GM23248 (cell line): ENCODE results near the gene EXOSC10. TPM values are rescaled to one million over a fixed set of nuclear protein-coding genes. Genes with fewer than 3 reads are reported as not detected.
"Not testable (repeated sequence)": the region's sequence is repeated elsewhere in the genome, so short reads cannot be mapped to it uniquely, and the experiment has no call there.

ENCODE experiments used
- DNase-seq: peaks from one replicate; pipeline ENCODE4 v3.0.0-alpha.2; 2015
- H2AFZ ChIP-seq: fragments of 200-600 bp; sonication (generic); 2 replicates; pipeline ENCODE4 v1.6.1; 2016; ENCODE audit warnings: antibody characterized with exemption
- H3F3A ChIP-seq: fragments of 200-600 bp; sonication (generic); 2 replicates; pipeline ENCODE4 v1.6.1; 2016; ENCODE audit warnings: mild to moderate bottlenecking, antibody characterized with exemption, mixed run types; ENCODE audit not compliant: insufficient read depth
- H3K27ac ChIP-seq: fragments of 200-600 bp; sonication (generic); 2 replicates; pipeline ENCODE4 v1.5.1; 2016; ENCODE audit warnings: mild to moderate bottlenecking
- H3K27me3 ChIP-seq: fragments of 200-600 bp; sonication (generic); replicated peaks from 2 replicates; pipeline ENCODE4 v1.6.1; 2016; ENCODE audit warnings: mild to moderate bottlenecking; ENCODE audit not compliant: insufficient read depth
- H3K36me3 ChIP-seq: fragments of 200-600 bp; sonication (generic); 2 replicates; pipeline ENCODE4 v1.6.1; 2016; ENCODE audit warnings: low read depth, mild to moderate bottlenecking
- H3K4me1 ChIP-seq: fragments of 200-600 bp; sonication (generic); 2 replicates; pipeline ENCODE4 v1.6.1; 2016; ENCODE audit warnings: mild to moderate bottlenecking; ENCODE audit not compliant: insufficient read depth
- H3K4me2 ChIP-seq: fragments of 200-600 bp; sonication (generic); one replicate; pipeline ENCODE4 v1.6.1; 2016; ENCODE audit warnings: mild to moderate bottlenecking; ENCODE audit not compliant: unreplicated experiment
- H3K4me3 ChIP-seq: fragments of 200-600 bp; sonication (generic); 2 replicates; pipeline ENCODE4 v1.5.1; 2016; ENCODE audit warnings: mild to moderate bottlenecking
- H3K79me2 ChIP-seq: fragments of 200-600 bp; sonication (generic); 2 replicates; pipeline ENCODE4 v1.6.1; 2016; ENCODE audit warnings: mild to moderate bottlenecking; ENCODE audit not compliant: insufficient read depth
- H3K9ac ChIP-seq: fragments of 200-600 bp; sonication (generic); 2 replicates; pipeline ENCODE4 v1.6.1; 2016; ENCODE audit warnings: mild to moderate bottlenecking
- H3K9me2 ChIP-seq: fragments of 200-600 bp; sonication (generic); 2 replicates; pipeline ENCODE4 v1.6.1; 2016; ENCODE audit warnings: mixed run types, mild to moderate bottlenecking, moderate library complexity; ENCODE audit not compliant: insufficient read depth
- H3K9me3 ChIP-seq: fragments of 200-600 bp; sonication (generic); one replicate; pipeline ENCODE4 v1.6.1; 2017; ENCODE audit warnings: low read depth
- H4K20me1 ChIP-seq: fragments of 200-600 bp; sonication (generic); 2 replicates; pipeline ENCODE4 v1.6.0; 2016; ENCODE audit not compliant: insufficient read depth
- EZH2 ChIP-seq: fragments of 200-600 bp; sonication (generic); IDR thresholded peaks from 2 replicates; pipeline ENCODE4 v1.6.1; 2018; ENCODE audit warnings: antibody characterized with exemption, mild to moderate bottlenecking; ENCODE audit not compliant: insufficient read depth, poor library complexity, severe bottlenecking
- EZH2phosphoT487 ChIP-seq: fragments of 200-600 bp; sonication (generic); IDR thresholded peaks from 2 replicates; pipeline ENCODE4 v1.6.1; 2018; ENCODE audit warnings: antibody characterized with exemption, moderate library complexity, mild to moderate bottlenecking, low read depth; ENCODE audit not compliant: insufficient read depth
- WGBS, 2 experiments: methylation state at CpG; one replicate each; pipeline ENCODE4 v1.1.6; 2015 to 2017; ENCODE audit warnings: low lambda C conversion rate in 2 of 2, low coverage in 1 of 2; ENCODE audit errors: missing lambda C conversion rate in 2 of 2; 5-methylcytosine and 5-hydroxymethylcytosine counted together
- in situ Hi-C: fragments of 300-500 bp; cut with MboI; formaldehyde crosslinking; loops from 2 replicates; pipeline ENCODE4 v1.15.0; 2020
- polyA plus RNA-seq: library from polyadenylated mRNA; unstranded; fragments of >200 nt; fragmentation: Nextera tagmentation; extraction: Ambion mirVana; gene quantifications from 2 replicates; pipeline ENCODE4 v1.2.1, GENCODE V29; 2016
- total RNA-seq: library from RNA; depleted of rRNA; stranded (reverse); fragments of >200 nt; shearing (Covaris generic); gene quantifications from 2 replicates; pipeline ENCODE4 v1.2.3, GENCODE V29; 2014

Gene EXOSC10
- total and polyA plus RNA-seq, 2 experiments from 2014 or later: 45.4 to 51.2 TPM

GRCh38 chr1:11067716-11068599, 31.7 kb downstream of the EXOSC10 start:
- Histone ChIP-seq H3K9me3 (no peaks in the 10 kb centered on the region), H2AFZ (no peak overlapping the region), H3K27me3 (no peaks in the 10 kb centered on the region), H3K4me3 (no peak overlapping the region), H3K9ac (no peak overlapping the region), H3K27ac (no peak overlapping the region), H3K36me3 (peaks cover 30% of the 10 kb centered on the region), H3K4me1 (peaks cover 4% of the 10 kb centered on the region; the same call in 1 of the 2 replicates), H3K79me2 (no peaks in the 10 kb centered on the region), H3K4me2 (no peak overlapping the region), H3F3A (peaks cover 19% of the 10 kb centered on the region), H4K20me1 (no peaks in the 10 kb centered on the region), H3K9me2 (no peaks in the 10 kb centered on the region)
- WGBS, 2 experiments: 91 to 94% methylated on average over 18 of the region's 18 CpGs
- in situ Hi-C loops: no loop called here
- DNase-seq: no peak
- no peak for TF ChIP-seq EZH2
- TF ChIP-seq EZH2phosphoT487: no peak

- Histone ChIP-seq H3K36me3 (peaks cover 30% of the 10 kb centered on the region), H3K27ac (no peak overlapping the region), H3K4me3 (no peak overlapping the region), H3K79me2 (peaks cover 16% of the 10 kb centered on the region), H3K27me3 (no peaks in the 10 kb centered on the region), H3F3A (peaks cover 22% of the 10 kb centered on the region), H3K4me2 (no peak overlapping the region), H3K9ac (no peak overlapping the region), H3K9me2 (no peaks in the 10 kb centered on the region), H3K9me3 (no peaks in the 10 kb centered on the region), H3K4me1 (peaks cover 12% of the 10 kb centered on the region), H2AFZ (no peak overlapping the region), H4K20me1 (no peaks in the 10 kb centered on the region)
- in situ Hi-C loops: no loop called here
- no peak for DNase-seq
- WGBS, 2 experiments: 97 to 100% methylated on average over 1 of the region's 1 CpG
- TF ChIP-seq EZH2 (no peak), EZH2phosphoT487 (no peak)
Observed at GRCh38 chr1:11065796-11066195, 33.9 kb downstream of the EXOSC10 start.

- in situ Hi-C loops: no loop called here
- Histone ChIP-seq H3K9ac (no peak overlapping the region), H3K27me3 (no peaks in the 10 kb centered on the region), H3K36me3 (peaks cover 30% of the 10 kb centered on the region), H3K9me2 (no peaks in the 10 kb centered on the region), H3K4me1 (peaks cover 14% of the 10 kb centered on the region), H3K9me3 (no peaks in the 10 kb centered on the region), H4K20me1 (no peaks in the 10 kb centered on the region), H3K4me2 (no peak overlapping the region), H3K27ac (no peak overlapping the region), H3F3A (peaks cover 27% of the 10 kb centered on the region), H3K79me2 (peaks cover 16% of the 10 kb centered on the region), H3K4me3 (no peak overlapping the region), H2AFZ (no peak overlapping the region)
- DNase-seq: no peak
- WGBS, 2 experiments: 98 to 100% methylated on average over 3 of the region's 3 CpGs
- no peak for TF ChIP-seq EZH2phosphoT487
- TF ChIP-seq EZH2: no peak
Observed at GRCh38 chr1:11064942-11065341, 34.7 kb downstream of the EXOSC10 start.

GRCh38 chr1:11063937-11064537, 35.6 kb downstream of the EXOSC10 start:
- H3K4me2 ChIP-seq, H3K9ac ChIP-seq, in situ Hi-C loops, H2AFZ ChIP-seq, H3K9me2 ChIP-seq, H4K20me1 ChIP-seq, H3K27ac ChIP-seq, H3K9me3 ChIP-seq, H3K4me3 ChIP-seq, H3K27me3 ChIP-seq: not testable (repeated sequence)
- peaks cover 27% of the 10 kb centered on the region for H3F3A ChIP-seq
- peaks cover 25% of the 10 kb centered on the region for H3K36me3 ChIP-seq
- H3K4me1 ChIP-seq: peaks cover 14% of the 10 kb centered on the region
- peaks cover 23% of the 10 kb centered on the region for H3K79me2 ChIP-seq
- DNase-seq: peak; percentile 20
- WGBS, 2 experiments: 75 to 81% methylated on average over 17 to 18 of the region's 18 CpGs
